Measurements from ENCODE around the gene PDIA5.

The PDIA5 gene

DNA sequence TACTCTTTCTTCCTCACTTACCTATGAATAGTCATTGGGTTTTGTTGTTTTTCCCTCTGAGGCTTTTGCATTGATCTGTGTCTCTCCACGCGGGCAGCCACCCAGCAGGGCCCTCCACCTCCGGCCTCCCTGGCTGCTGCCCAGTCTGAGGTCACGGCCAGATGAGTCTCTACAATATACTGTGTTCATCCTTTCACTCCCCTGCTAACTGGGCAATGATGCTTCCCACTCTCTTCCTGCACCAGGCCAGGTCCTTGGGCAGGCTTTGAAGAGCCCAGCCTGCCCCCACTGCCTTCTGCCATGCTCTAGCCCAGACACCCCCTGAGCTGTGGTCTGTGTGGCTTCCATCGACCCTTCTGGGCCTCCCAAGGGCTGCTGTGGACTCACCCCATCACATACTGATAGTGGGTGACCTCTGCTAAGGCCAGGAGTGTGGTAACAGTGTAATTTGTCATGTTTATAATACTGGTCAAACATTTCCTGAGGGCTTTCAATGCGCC, 18.0 kb downstream of the PDIA5 start:
- in situ Hi-C loops (cut with HindIII; ENCODE audit: low sequenced_read_pairs), result no loop called here
- no peak overlapping the region for H3K4me3 ChIP-seq (ENCODE audit: low read depth, low read length)
- no peak for TF ChIP-seq CTCF (IDR thresholded peaks at IDR 0.05; ENCODE audit: low read depth, low read length, missing control alignments)
- DNase-seq (ENCODE audit: low read depth), result no peak

- DNase-seq (ENCODE audit: low read depth), result no peak
- TF ChIP-seq CTCF (IDR thresholded peaks at IDR 0.05; ENCODE audit: low read depth, low read length, missing control alignments), result no peak
- in situ Hi-C loops (cut with HindIII; ENCODE audit: low sequenced_read_pairs), result no loop called here
- no peak overlapping the region for H3K4me3 ChIP-seq (ENCODE audit: low read depth, low read length)
Observed at GRCh38 chr3:123085293-123085931, 18.6 kb downstream of the PDIA5 start.

- DNase-seq (ENCODE audit: low read depth), result no peak
- in situ Hi-C loops (cut with HindIII; ENCODE audit: low sequenced_read_pairs), result no loop called here
- no peak overlapping the region for H3K4me3 ChIP-seq (ENCODE audit: low read depth, low read length)
- no peak for TF ChIP-seq CTCF (IDR thresholded peaks at IDR 0.05; ENCODE audit: low read depth, low read length, missing control alignments)
Observed at GRCh38 chr3:123085932-123086627, 19.3 kb downstream of the PDIA5 start.

- in situ Hi-C loops (cut with HindIII; ENCODE audit: low sequenced_read_pairs), result no loop called here
- DNase-seq (ENCODE audit: low read depth), result no peak
- no peak for TF ChIP-seq CTCF (IDR thresholded peaks at IDR 0.05; ENCODE audit: low read depth, low read length, missing control alignments)
- H3K4me3 ChIP-seq (ENCODE audit: low read depth, low read length), result no peak overlapping the region
Observed at GRCh38 chr3:123088387-123088786, 21.6 kb downstream of the PDIA5 start.

DNA sequence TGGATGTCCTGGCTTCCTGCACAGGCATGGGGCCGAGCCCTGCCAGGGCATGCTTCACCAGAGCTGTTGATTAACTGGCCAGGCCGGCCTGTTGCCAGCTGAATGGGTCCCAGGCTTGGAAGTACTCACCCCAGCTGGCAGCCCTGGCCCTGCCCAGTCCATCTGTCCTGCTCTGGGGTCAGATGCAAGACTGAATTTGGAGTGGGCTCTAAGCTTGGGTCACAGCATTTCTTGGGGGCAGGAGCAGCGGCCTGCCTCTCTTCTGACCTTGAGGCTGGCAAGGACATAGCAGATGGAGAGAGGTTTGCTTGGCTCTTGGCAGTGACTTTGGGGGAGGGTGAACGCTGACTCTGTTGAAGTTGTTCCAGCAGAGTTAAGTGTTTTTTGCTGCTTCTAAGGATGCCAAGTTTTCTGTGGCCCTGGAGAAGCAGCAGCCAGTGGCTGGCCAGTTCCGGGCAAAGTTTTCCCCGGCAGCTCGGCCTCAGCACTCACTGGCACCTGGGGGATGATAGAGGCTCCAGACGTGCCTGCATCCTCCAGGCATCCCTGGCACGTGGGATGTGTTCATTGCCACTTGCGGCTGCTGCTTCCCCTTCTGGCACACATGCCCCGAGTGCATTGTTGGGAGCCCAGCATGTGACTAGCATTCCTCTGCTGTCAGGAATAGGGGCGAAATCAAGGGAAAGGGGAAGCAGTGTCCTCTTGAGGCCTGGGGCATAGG, 22.9 kb downstream of the PDIA5 start:
- DNase-seq (ENCODE audit: low read depth), result no peak
- in situ Hi-C loops (cut with HindIII; ENCODE audit: low sequenced_read_pairs), result no loop called here
- TF ChIP-seq CTCF (IDR thresholded peaks at IDR 0.05; ENCODE audit: low read depth, low read length, missing control alignments), result no peak
- no peak overlapping the region for H3K4me3 ChIP-seq (ENCODE audit: low read depth, low read length)

DNA sequence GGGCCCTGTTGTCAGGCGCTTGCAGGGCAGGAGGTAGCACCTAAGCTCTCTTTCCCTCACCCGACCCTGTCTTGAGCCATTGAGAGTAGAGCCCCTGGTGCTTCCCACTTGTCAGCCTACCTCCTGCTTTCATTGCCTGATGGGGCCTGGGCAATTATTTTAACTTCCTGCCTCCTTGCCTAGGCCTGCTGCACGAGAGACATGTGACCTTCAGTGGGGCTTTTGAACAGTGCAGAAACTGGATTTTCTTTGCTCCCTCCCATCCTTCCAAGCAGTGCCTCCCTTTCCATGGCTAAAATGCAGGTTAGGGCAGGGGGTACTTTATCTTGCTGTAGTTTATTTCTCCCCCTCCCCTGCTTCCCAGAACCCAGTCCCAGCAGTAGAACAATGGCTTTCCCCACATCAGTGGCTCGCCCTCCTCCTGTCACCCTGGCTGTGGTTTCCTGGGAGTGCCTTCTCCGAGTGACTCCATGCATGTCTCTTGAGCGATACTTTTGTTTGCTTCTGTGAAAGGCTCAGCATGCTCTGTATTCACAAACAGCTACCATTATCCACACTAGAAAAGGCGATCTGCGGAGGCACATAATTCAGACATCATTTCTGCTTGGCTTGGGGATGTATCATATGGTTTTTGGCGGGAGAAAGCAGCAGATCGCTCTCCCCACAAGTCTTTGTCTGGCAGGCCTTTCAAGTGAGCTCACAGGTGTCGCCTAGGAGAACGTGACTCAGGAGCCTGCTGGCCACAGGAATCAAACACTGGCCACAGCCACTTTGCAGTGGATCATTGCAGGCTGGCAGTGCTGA, 24.1 kb downstream of the PDIA5 start:
- H3K4me3 ChIP-seq (ENCODE audit: low read depth, low read length), result no peak overlapping the region
- no peak for DNase-seq (ENCODE audit: low read depth)
- in situ Hi-C loops (cut with HindIII; ENCODE audit: low sequenced_read_pairs), result no loop called here
- no peak for TF ChIP-seq CTCF (IDR thresholded peaks at IDR 0.05; ENCODE audit: low read depth, low read length, missing control alignments)

Measured in astrocyte of the cerebellum (primary cell).